CD4-positive, alpha-beta T cell treated with Interferon alpha-2 for 1 hour (primary cell): Measurements from ENCODE around the gene RPS26.

Source experiments
- DNase-seq, 2 donors: peaks; one replicate each; pipeline ENCODE4 v3.0.0-alpha.2; 2020 to 2022

RPS26 gene

GRCh38 chr12:56078931-56079722 is 37.4 kb downstream of the RPS26 start:
- peak; percentile 47 to 53 for DNase-seq

DNA sequence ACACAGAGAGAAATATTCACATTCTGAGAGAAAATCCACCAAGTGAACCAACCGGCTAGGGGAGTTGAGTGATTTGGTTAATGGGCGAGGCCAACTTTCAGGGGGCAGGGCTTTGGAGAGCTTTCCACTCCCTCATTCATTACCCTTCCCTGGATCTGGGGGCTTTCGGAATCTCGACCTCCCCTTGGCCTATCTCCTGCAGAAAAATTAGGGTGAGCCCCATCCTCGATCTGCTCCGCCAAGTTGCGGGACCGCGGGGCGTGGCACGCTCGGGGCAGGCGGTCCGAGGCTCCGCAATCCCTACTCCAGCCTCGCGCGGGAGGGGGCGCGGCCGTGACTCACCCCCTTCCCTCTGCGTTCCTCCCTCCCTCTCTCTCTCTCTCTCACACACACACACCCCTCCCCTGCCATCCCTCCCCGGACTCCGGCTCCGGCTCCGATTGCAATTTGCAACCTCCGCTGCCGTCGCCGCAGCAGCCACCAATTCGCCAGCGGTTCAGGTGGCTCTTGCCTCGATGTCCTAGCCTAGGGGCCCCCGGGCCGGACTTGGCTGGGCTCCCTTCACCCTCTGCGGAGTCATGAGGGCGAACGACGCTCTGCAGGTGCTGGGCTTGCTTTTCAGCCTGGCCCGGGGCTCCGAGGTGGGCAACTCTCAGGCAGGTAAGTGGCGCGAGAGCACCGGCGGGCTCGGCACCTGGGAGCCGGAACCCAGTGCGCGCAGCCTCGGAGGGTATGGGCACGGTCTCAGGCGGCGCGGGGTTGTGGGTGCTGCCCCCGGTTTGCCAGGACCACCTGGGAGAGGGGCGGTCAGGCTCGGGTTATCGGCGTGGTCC is 38.2 kb downstream of the RPS26 start, which contains the start of gene ERBB3:
Gene ERBB3, plus strand, starts transcription at position 443 of the 833 bp plus-strand sequence. Its CDS starts 136 bp downstream, at position 579.
- DNase-seq = peak; percentile 50 to 68

DNA sequence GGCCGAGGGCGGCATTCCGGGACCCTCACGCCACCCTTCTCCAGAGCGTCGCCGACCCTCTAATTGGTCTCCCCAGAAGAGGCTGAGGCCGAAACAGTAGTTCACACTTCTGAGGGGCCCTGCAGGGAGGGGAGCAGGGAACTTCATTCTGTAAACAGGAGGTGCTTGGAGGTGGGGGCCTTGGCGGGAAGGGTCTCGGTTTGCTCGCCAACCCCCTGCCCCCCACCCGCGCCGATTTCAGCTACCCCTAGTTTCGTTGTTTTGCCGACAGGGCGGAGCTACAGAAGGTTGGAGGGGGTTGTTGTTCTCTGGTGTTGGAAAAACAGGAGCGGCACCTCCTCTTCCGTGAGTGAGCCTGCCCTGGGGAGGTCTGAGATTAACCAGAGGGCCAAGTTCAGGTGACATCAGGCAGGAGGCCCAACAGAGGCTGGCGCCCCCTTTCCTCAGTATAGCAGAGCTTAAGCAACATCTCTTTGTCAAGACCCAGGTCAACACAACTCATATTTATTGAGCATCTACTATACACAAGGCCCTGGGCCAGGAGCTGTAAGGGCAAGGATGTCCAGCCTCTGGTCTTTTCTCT is 38.9 kb downstream of the RPS26 start:
- DNase-seq = no peak

- DNase-seq = no peak
Measured at GRCh38 chr12:56081393-56082347, 40.0 kb downstream of the RPS26 start.

GRCh38 chr12:56082382-56082781 is 40.7 kb downstream of the RPS26 start:
- DNase-seq = no peak

DNA sequence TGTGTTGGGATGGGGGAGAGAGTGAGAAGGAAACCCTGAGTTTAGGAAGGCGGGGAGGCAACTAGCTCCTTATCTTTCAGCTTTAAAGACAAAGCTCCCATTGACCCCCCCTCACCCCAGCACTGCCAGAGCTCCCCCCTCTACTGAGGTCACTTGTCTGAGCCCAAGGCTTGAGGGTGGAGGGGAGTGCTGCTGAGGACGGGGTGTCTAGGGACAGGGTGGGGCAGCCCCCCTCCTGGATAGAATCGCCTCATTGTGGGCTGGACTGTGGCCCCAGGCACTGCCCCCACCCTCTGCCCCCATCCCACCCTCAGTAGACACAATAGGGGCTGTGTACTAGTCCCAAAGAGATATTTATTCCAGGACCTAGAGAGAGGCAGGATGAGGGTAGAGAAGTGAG is 41.2 kb downstream of the RPS26 start:
- DNase-seq = no peak

DNA sequence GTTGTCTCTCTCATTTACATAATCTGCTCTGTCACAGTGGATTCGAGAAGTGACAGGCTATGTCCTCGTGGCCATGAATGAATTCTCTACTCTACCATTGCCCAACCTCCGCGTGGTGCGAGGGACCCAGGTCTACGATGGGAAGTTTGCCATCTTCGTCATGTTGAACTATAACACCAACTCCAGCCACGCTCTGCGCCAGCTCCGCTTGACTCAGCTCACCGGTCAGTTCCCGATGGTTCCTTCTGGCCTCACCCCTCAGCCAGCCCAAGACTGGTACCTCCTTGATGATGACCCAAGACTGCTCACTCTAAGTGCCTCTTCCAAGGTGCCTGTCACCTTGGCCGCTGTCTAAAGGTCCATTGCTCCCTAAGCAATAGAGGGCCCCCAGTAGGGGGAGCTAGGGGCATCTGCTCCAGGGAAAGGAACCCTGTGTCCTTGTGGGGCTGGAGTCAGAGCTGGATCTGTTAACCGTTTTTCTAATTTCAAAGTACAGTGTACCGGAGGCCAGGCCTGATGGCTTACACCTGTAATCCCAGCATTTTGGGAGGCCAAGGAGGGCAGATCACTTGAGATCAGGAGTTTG is 43.3 kb downstream of the RPS26 start:
- DNase-seq = peak; percentile 8 to 28

GRCh38 chr12:56086096-56086495 is 44.4 kb downstream of the RPS26 start:
- DNase-seq = no peak

- DNase-seq = no peak
Measured at GRCh38 chr12:56086608-56087007, 44.9 kb downstream of the RPS26 start.

DNA sequence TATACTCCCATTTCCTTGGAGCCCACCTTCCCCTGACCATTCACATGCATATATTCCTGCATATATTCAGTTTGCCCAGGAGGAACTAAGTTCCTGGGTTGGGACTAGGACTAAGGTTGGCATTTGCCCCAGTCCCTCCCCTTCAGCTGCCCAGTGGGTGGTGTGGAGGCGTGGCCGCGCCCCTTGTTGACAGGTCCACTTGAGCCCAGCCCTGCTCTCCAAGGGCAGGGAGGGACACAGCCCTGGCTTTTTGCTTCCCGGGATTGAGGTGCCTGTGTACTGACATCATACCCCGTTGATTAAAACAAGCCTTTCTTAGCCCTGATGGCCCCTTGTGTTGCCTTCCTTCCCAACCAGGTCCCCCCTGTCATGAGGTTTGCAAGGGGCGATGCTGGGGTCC is 45.5 kb downstream of the RPS26 start:
- no peak for DNase-seq
